Right atrium auricular region (tissue), 2 donors: ENCODE measurements around the gene CD151. TPM values are rescaled to one million over a fixed set of nuclear protein-coding genes. Genes with fewer than 3 reads are reported as not detected.

Source experiments
- DNase-seq: peaks from one replicate; pipeline ENCODE4 v3.0.0-alpha.2; 2019; ENCODE audit warnings: low spot score
- H3K27ac ChIP-seq, 2 donors: fragments of 200-600 bp; sonication (generic); 1 replicate in 1 of 2; 2 replicates in 1 of 2; pipeline ENCODE4 v1.5.1; 2016 to 2019
- H3K27me3 ChIP-seq, 2 donors: fragments of 200-600 bp; sonication (generic); one replicate each; pipeline versions ENCODE4 v1.5.1 to v1.6.0; 2017 to 2019
- H3K36me3 ChIP-seq: fragments of 200-600 bp; sonication (generic); one replicate; pipeline ENCODE4 v1.5.1; 2016
- H3K4me1 ChIP-seq, 2 donors: fragments of 200-600 bp; sonication (generic); one replicate each; pipeline versions ENCODE4 v1.5.1 to v1.6.0; 2017 to 2019
- H3K4me3 ChIP-seq, 2 donors: fragments of 200-600 bp; sonication (generic); 1 replicate in 1 of 2; 2 replicates in 1 of 2; pipeline ENCODE4 v1.5.1; 2017 to 2019; ENCODE audit warnings: mild to moderate bottlenecking in 1 of 2, moderate library complexity in 1 of 2
- H3K9me3 ChIP-seq, 2 donors: fragments of 200-600 bp; sonication (generic); one replicate each; pipeline ENCODE4 v1.5.1; 2019
- total RNA-seq, 2 donors: library from RNA; depleted of rRNA; stranded (reverse); fragments of >200 nt; gene quantifications; one replicate each; pipeline ENCODE4 v1.1.0, GENCODE V29; 2016
- TF ChIP-seq, protein P1 (sequence below), 2 donors: fragments of 200-600 bp; sonication (generic); IDR thresholded peaks; one replicate each; pipeline ENCODE4 v1.5.1; 2019; ENCODE audit warnings: antibody characterized with exemption in 2 of 2

The CD151 gene
- total RNA-seq, 2 donors from 2014 or later, result 322 to 710 TPM

DNA sequence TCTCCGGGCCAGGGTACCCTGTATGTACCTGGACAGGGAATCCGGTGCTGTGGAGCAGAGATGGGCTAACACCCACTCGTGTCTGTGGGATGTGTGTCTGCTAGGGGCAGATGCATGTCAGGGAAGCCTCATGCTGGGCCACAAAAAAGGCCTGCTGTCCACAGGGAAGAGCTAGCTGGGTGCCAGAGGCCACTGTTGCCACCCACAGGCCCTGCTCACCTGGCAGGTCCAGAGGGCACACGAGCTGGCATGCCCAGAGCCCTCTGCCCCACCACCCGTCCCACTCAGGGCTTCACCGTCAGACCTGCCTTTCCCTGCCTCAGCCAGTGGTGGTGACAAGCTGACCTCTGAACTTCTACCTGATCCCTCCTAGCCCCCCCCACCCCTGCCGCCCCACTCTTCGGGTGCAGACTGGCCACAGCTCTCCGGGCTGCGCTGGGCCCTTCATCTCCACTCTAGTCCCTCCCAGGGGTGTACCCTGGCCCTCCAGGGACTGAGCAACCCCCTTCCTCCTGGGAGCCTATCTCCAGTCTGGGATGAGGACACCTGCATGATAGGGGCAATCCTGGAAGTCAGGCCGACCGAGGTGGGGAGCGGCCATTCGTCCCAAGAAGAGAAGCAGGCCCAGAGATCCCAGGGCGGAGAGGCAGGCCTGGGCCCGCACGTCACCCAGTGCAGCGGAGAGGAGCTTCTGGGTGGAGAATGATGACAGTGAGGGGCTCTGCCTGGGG, 36.0 kb upstream of the CD151 start:
- Histone ChIP-seq H3K4me1 (peaks cover 0 to 37% of the 10 kb centered on the region in 2 donors), H3K9me3 (no peaks in the 10 kb centered on the region), H3K36me3 (no peaks in the 10 kb centered on the region), H3K27me3 (no peaks in the 10 kb centered on the region), H3K27ac (peak overlapping the region; percentile 69 to 86), H3K4me3 (peak overlapping the region; percentile 59 to 68)
- TF ChIP-seq, protein P1, sequence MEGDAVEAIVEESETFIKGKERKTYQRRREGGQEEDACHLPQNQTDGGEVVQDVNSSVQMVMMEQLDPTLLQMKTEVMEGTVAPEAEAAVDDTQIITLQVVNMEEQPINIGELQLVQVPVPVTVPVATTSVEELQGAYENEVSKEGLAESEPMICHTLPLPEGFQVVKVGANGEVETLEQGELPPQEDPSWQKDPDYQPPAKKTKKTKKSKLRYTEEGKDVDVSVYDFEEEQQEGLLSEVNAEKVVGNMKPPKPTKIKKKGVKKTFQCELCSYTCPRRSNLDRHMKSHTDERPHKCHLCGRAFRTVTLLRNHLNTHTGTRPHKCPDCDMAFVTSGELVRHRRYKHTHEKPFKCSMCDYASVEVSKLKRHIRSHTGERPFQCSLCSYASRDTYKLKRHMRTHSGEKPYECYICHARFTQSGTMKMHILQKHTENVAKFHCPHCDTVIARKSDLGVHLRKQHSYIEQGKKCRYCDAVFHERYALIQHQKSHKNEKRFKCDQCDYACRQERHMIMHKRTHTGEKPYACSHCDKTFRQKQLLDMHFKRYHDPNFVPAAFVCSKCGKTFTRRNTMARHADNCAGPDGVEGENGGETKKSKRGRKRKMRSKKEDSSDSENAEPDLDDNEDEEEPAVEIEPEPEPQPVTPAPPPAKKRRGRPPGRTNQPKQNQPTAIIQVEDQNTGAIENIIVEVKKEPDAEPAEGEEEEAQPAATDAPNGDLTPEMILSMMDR (IDR thresholded peaks at IDR 0.05), result no peak
- DNase-seq, result no peak

DNA sequence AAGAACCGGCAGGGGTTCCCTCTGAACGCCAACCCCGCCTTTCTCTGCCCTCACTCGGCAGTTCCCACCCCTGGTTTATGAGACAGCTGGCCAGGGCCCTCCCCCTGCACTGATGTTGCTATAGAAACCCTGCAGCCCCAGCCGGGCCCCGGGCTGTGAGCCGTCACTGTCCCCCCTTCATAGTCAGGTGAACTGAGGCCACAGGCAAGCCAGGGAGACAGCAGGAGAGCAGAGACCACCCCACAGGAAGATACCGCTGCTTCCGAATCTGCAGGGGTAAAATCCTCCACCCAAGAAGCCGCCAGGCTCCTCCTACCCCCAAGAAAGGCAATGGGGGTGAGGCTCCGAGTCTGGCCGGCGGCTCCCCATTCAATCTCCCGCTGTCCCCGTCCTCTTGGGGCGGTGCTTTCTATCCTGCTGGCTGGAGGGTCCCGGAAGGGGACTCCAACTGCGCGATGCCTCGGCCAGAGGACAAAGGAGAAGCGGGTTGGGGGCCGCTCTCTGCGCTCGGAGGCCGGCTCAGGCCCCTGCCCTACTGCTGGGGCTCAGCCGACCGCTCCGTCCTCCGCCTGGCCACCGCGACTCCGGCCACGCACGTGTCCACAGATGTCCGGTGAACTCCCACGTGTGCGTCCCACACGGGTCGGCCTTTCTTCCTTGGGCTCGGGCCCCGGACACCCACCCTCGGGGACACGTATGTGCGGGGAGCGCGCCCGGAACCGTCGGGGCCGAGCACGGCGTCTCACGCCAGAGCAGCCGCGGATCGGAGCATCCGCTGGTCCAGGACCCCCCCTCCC, 35.3 kb upstream of the CD151 start:
- H3K27ac ChIP-seq, result peak overlapping the region; percentile 69 to 86
- H3K36me3 ChIP-seq, result no peaks in the 10 kb centered on the region
- TF ChIP-seq, protein P1 (IDR thresholded peaks at IDR 0.05), result no peak
- DNase-seq, result peak; percentile 78
- H3K9me3 ChIP-seq, result no peaks in the 10 kb centered on the region
- H3K27me3 ChIP-seq, result no peaks in the 10 kb centered on the region
- peaks cover 0 to 37% of the 10 kb centered on the region in 2 donors for H3K4me1 ChIP-seq
- H3K4me3 ChIP-seq, result peak overlapping the region; percentile 59 to 68

DNA sequence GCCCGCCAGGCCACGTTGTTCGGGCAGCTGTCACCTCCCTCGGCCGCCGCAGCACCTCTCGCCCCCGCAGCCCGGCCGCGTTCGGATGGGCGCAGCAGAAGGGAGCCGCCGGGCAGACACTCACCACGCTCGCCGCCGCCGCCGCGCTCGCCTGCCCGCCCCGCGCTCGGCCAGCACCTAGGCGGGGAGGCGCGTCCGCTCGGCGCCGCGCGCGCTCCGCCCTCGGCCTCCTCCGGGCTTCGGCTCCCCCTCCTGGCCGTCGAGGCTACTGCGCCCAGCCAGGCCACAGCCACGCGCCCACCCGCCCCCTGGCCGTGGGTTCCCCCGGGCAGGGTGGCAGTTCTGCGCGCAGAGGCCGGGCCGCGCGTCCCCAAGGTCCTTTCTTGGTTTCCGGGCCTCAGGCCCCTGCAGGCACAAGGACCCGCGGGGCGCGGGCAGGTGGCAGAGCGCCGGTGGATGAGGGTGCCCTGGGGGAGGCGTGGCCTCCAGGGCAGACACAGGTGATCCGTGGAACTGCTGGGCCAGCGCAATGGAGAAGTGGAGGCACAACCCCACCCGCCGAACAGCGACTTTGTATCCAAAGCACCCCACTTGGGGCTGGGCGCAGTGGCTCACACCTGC, 34.5 kb upstream of the CD151 start, which contains the start of gene SLC25A22:
TSS of gene SLC25A22 (minus strand) at position 189 of the 621 bp plus-strand sequence. CDS start 3,275 bp downstream, outside the sequence.
- no peaks in the 10 kb centered on the region for H3K36me3 ChIP-seq
- H3K4me1 ChIP-seq, result peaks cover 0 to 37% of the 10 kb centered on the region in 2 donors
- no peak for DNase-seq

DNA sequence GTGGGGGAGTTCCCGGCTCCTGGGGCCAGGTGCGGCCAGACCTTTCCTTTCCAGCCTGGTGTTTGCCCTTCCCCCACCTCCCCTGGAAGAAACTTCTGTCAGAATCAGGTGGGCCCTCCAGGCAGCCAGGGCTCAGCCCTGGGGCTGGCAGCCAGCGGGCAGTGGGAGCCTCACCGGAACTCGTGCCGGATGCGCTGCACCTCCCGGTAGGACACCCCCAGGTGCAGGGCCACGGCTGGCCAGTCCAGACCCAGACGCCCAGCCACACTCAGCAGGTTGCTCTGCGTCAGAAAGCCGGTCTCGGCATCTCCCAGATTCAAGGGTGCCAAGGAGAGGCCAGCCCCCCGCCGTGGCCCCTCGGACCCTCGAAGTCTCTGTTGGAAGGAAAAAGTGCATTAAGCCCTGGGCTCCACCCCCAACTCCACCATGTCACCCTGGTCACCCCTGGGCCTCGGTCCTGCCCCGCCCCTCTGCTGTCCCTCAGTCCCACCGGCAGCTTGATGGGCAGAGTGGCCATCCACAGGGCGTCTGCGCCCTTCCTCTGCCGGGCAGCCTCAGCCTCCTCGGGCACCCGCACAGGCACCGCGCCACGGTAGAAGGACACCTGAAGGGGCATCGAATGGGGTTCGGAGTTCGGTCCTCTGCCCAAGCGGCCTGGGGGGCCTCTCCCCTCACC, 33.0 kb upstream of the CD151 start:
- Histone ChIP-seq H3K36me3 (no peaks in the 10 kb centered on the region), H3K4me1 (peaks cover 0 to 48% of the 10 kb centered on the region in 2 donors), H3K9me3 (no peaks in the 10 kb centered on the region), H3K27ac (no peak overlapping the region), H3K27me3 (no peaks in the 10 kb centered on the region), H3K4me3 (no peak overlapping the region)
- TF ChIP-seq, protein P1 (IDR thresholded peaks at IDR 0.05), result no peak
- no peak for DNase-seq

More for the DNA sequence above, 34.5 kb upstream of the CD151 start, which contains the start of gene SLC25A22:
- TF ChIP-seq, protein P1 (IDR thresholded peaks at IDR 0.05), result peak; percentile 83 to 95
- peak within 1 kb of the TSS; percentile 69 to 86 for H3K27ac ChIP-seq
- no peaks in the 10 kb centered on the region for H3K27me3 ChIP-seq
- no peaks in the 10 kb centered on the region for H3K9me3 ChIP-seq
- peak within 1 kb of the TSS; percentile 59 to 68 for H3K4me3 ChIP-seq

DNA sequence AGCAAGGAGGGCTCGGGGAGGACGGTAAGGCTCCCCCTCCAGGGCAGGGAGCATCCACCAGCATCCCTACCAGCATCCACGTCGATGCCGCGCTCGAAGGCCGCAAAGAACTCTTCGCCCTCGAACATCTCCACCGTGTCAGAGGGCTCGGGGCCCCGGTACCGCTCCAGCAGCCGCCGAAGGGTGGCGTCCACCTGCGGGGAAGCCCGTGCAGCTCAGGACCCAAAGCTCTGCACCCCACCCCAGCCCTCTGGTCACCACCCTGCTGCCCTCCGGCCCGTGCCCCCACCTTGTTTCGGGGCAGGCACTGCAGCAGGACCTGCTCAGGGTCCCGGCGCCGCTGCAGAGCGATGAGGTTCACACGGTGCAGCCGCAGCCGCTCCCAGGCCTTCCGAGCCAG, 32.3 kb upstream of the CD151 start:
- peaks cover 0 to 47% of the 10 kb centered on the region in 2 donors for H3K4me1 ChIP-seq
- no peak for DNase-seq

More for the DNA sequence above, 32.3 kb upstream of the CD151 start:
- Histone ChIP-seq H3K27ac (no peak overlapping the region), H3K9me3 (no peaks in the 10 kb centered on the region), H3K4me3 (no peak overlapping the region), H3K27me3 (no peaks in the 10 kb centered on the region), H3K36me3 (no peaks in the 10 kb centered on the region)
- TF ChIP-seq, protein P1 (IDR thresholded peaks at IDR 0.05), result no peak
